Sigmoid colon (tissue), 4 donors: ENCODE measurements around the gene TSPAN3.

ENCODE experiments used
- CTCF ChIP-seq, 4 experiments: fragments of 450-650 bp in 3 of 4; fragments of 200-600 bp in 1 of 4; IDR thresholded peaks; one replicate each; pipeline ENCODE4 v1.5.1; 2016 to 2019; ENCODE audit warnings: antibody characterized with exemption in 4 of 4, mild to moderate bottlenecking in 3 of 4, moderate library complexity in 2 of 4
- EP300 ChIP-seq, 4 donors: sonication (generic); formaldehyde crosslinking; IDR thresholded peaks; one replicate each; pipeline ENCODE4 v1.6.1; 2017; ENCODE audit warnings: antibody characterized with exemption in 4 of 4
- POLR2A ChIP-seq, 2 donors: fragments of 450-650 bp; IDR thresholded peaks; one replicate each; pipeline ENCODE4 v1.6.1; 2016; ENCODE audit warnings: antibody characterized with exemption in 2 of 2, mild to moderate bottlenecking in 2 of 2, moderate library complexity in 2 of 2
- POLR2AphosphoS5 ChIP-seq, 4 donors: sonication (generic); formaldehyde crosslinking; IDR thresholded peaks; one replicate each; pipeline ENCODE4 v1.6.1; 2017; ENCODE audit warnings: antibody characterized with exemption in 4 of 4

DNA sequence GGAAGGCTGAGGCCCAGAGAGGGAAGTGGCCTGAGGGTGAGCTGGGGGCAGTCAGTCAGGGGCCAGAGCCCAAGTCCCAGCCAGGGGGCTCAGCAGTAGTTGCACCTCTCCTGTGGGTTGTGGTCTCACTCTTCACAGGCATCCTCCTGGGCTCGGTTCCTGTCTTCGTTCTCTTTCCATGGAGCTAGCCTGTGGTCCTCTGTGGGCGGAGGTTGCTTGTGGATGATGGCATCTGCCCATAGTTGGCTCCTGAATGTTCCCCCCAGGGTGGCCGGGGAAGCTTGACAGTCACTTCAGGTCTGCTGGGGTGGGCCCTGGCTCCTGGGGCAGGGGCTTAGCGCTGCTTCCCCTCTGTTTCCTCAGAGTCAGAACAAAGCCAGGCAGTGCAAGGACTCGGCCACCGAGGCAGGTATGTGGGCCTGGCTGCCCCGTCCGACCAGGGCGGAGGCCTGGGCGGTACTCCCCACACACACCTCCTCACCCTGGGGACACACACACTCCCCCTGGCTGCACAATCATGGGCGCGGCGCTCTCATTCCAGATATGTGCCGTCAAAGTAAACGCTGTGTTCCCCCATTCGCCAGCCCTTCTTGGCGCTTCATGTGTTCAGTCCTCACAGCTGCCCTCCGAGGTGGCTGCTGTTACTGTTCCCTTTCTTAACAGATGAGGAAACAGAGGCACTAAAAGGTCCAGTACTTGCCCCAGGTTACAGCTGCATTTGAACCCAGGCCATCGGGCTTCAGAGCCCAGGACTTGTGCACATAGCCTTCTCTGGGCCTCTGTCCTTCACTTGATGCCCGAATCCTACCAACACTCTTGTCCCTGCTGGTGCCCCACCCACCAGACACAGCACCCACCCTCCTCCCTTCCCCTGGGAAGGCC, 41.5 kb downstream of the TSPAN3 start:
- TF ChIP-seq POLR2A (IDR thresholded peaks at IDR 0.05) (no peak), CTCF (IDR thresholded peaks at IDR 0.05) (no peak), EP300 (IDR thresholded peaks at IDR 0.05) (no peak), POLR2AphosphoS5 (IDR thresholded peaks at IDR 0.05) (no peak)
